ENCODE results near the gene IFT81. TPM values are rescaled to one million over a fixed set of nuclear protein-coding genes. Genes with fewer than 3 reads are reported as not detected.
"Not testable (repeated sequence)": the region's sequence is repeated elsewhere in the genome, so short reads cannot be mapped to it uniquely, and the experiment has no call there.

Gene IFT81
- total and polyA plus RNA-seq, 2 experiments from 2014 or later = 12.6 to 13.7 TPM

- Histone ChIP-seq H3K9me2 (replicated peaks; ENCODE audit: insufficient read depth) (no peaks in the 10 kb centered on the region), H3K27ac (no peak overlapping the region), H3K79me2 (no peaks in the 10 kb centered on the region), H2AFZ (no peak overlapping the region), H3K4me3 (no peak overlapping the region), H4K20me1 (ENCODE audit: insufficient read depth, poor library complexity, severe bottlenecking) (no peaks in the 10 kb centered on the region), H3K9me3 (ENCODE audit: low read depth) (no peaks in the 10 kb centered on the region), H3K4me1 (ENCODE audit: insufficient read depth) (peaks cover 9% of the 10 kb centered on the region), H3K27me3 (no peaks in the 10 kb centered on the region), H3K36me3 (replicated peaks; ENCODE audit: insufficient read depth, low read depth) (no peaks in the 10 kb centered on the region), H3K4me2 (no peak overlapping the region)
- no peak for DNase-seq (ENCODE audit: low spot score)
- no peak for TF ChIP-seq EZH2phosphoT487 (IDR thresholded peaks at IDR 0.05; ENCODE audit: low read depth, severe bottlenecking, unreplicated experiment)
- TF ChIP-seq CTCF (IDR thresholded peaks at IDR 0.05; ENCODE audit: poor library complexity) = no peak
- no peak for TF ChIP-seq EZH2 (IDR thresholded peaks at IDR 0.05; ENCODE audit: borderline replicate concordance)
- 89% methylated on average over 1 of the region's 1 CpG for WGBS (ENCODE audit: low lambda C conversion rate, missing lambda C conversion rate)
These were observed 77.8 kb downstream of the IFT81 start for GRCh38 chr12:110201995-110202394.

DNA sequence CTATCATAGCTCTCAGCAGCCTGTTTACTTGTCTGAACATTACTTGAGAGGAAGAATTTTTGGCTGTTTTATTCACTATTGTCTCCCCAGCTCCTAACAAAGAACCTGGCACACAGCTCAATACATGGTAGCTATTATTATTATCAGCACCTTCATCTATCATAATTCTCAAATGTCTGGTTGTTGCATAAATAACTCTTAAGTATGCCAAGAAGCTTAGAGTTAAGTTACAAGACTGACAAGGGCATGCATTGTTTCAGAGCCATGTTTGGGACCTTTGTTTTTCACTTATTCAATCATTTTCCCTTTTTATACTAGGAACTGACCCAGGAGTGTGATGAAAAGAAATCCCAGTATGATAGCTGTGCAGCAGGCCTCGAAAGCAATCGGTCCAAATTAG is 79.4 kb downstream of the IFT81 start:
- WGBS (ENCODE audit: low lambda C conversion rate, missing lambda C conversion rate) = 94% methylated on average over 2 of the region's 2 CpGs
- no peak overlapping the region for H2AFZ ChIP-seq

GRCh38 chr12:110205931-110206330 is 81.8 kb downstream of the IFT81 start:
- H3K4me1 ChIP-seq (ENCODE audit: insufficient read depth) = no peaks in the 10 kb centered on the region
- no peak overlapping the region for H3K4me3 ChIP-seq
- H2AFZ ChIP-seq = no peak overlapping the region
- no peaks in the 10 kb centered on the region for H3K27me3 ChIP-seq
- H3K27ac ChIP-seq = no peak overlapping the region
- DNase-seq (ENCODE audit: low spot score) = no peak
- H3K9me2 ChIP-seq (replicated peaks; ENCODE audit: insufficient read depth) = no peaks in the 10 kb centered on the region
- WGBS (ENCODE audit: low lambda C conversion rate, missing lambda C conversion rate) = 95% methylated on average over 2 of the region's 2 CpGs
- H3K4me2 ChIP-seq = no peak overlapping the region
- no peak for TF ChIP-seq EZH2 (IDR thresholded peaks at IDR 0.05; ENCODE audit: borderline replicate concordance)
- no peak for TF ChIP-seq CTCF (IDR thresholded peaks at IDR 0.05; ENCODE audit: poor library complexity)
- no peak for TF ChIP-seq EZH2phosphoT487 (IDR thresholded peaks at IDR 0.05; ENCODE audit: low read depth, severe bottlenecking, unreplicated experiment)
- H3K79me2 ChIP-seq = no peaks in the 10 kb centered on the region
- H4K20me1 ChIP-seq (ENCODE audit: insufficient read depth, poor library complexity, severe bottlenecking) = no peaks in the 10 kb centered on the region
- H3K9me3 ChIP-seq (ENCODE audit: low read depth) = no peaks in the 10 kb centered on the region
- no peaks in the 10 kb centered on the region for H3K36me3 ChIP-seq (replicated peaks; ENCODE audit: insufficient read depth, low read depth)

More for the DNA sequence above, 79.4 kb downstream of the IFT81 start:
- Histone ChIP-seq H3K27ac (no peak overlapping the region), H3K36me3 (replicated peaks; ENCODE audit: insufficient read depth, low read depth) (no peaks in the 10 kb centered on the region), H3K79me2 (no peaks in the 10 kb centered on the region), H3K27me3 (no peaks in the 10 kb centered on the region), H3K9me2 (replicated peaks; ENCODE audit: insufficient read depth) (no peaks in the 10 kb centered on the region), H3K4me2 (no peak overlapping the region), H3K9me3 (ENCODE audit: low read depth) (no peaks in the 10 kb centered on the region), H3K4me3 (no peak overlapping the region), H4K20me1 (ENCODE audit: insufficient read depth, poor library complexity, severe bottlenecking) (no peaks in the 10 kb centered on the region), H3K4me1 (ENCODE audit: insufficient read depth) (peaks cover 9% of the 10 kb centered on the region)
- DNase-seq (ENCODE audit: low spot score) = no peak
- TF ChIP-seq EZH2 (IDR thresholded peaks at IDR 0.05; ENCODE audit: borderline replicate concordance) = no peak

- H3K79me2 ChIP-seq; H3K4me2 ChIP-seq; DNase-seq (ENCODE audit: low spot score); H2AFZ ChIP-seq; H3K27me3 ChIP-seq; H3K9me3 ChIP-seq (ENCODE audit: low read depth); H3K4me1 ChIP-seq (ENCODE audit: insufficient read depth); H3K36me3 ChIP-seq (replicated peaks; ENCODE audit: insufficient read depth, low read depth); H4K20me1 ChIP-seq (ENCODE audit: insufficient read depth, poor library complexity, severe bottlenecking); H3K27ac ChIP-seq; H3K4me3 ChIP-seq; H3K9me2 ChIP-seq (replicated peaks; ENCODE audit: insufficient read depth): not testable (repeated sequence)
- 92% methylated on average over 10 of the region's 10 CpGs for WGBS (ENCODE audit: low lambda C conversion rate, missing lambda C conversion rate)
These were observed 87.7 kb downstream of the IFT81 start for GRCh38 chr12:110211639-110212536.
